ENCODE results near the gene C1orf167. TPM values are rescaled to one million over a fixed set of nuclear protein-coding genes. Genes with fewer than 3 reads are reported as not detected.

Gene C1orf167
- total and polyA plus RNA-seq, 2 of the 13 experiments (the other 11 are each of a cell fraction or from before 2014, with no cell fraction given) = not detected

- no peak for TF ChIP-seq HBP1 (CRISPR knock-in tag; IDR thresholded peaks at IDR 0.05; ENCODE audit: low read depth)
- no peak for TF ChIP-seq TCF7 (IDR thresholded peaks at IDR 0.05; ENCODE audit: low read depth)
- 0 out of 2 replicates have a peak, but pooled peaks have one; percentile 39 for TF ChIP-seq PAF1 (CRISPR knock-in tag; IDR thresholded peaks at IDR 0.05)
- peak in 1 of 2 experiments; percentile 53; a peak in 1 of 4 replicates for TF ChIP-seq ATF4 (CRISPR knock-in tag; IDR thresholded peaks at IDR 0.05)
- TF ChIP-seq ATAD3A (CRISPR knock-in tag; IDR thresholded peaks at IDR 0.05) = 0 out of 2 replicates have a peak, but pooled peaks have one; percentile 21
- TF ChIP-seq MNT (IDR thresholded peaks at IDR 0.05) = no peak
- TF ChIP-seq KDM2A (CRISPR knock-in tag; IDR thresholded peaks at IDR 0.05; ENCODE audit: borderline replicate concordance, low read depth) = peak; percentile 76; the same call in 1 of the 2 replicates
- TF ChIP-seq FOXO1 (CRISPR knock-in tag; IDR thresholded peaks at IDR 0.05) = 0 out of 2 replicates have a peak, but pooled peaks have one; percentile 29
- TF ChIP-seq RAD21 (CRISPR knock-in tag; IDR thresholded peaks at IDR 0.05) = peak; percentile 96
- no peak for TF ChIP-seq ZXDC (CRISPR knock-in tag; IDR thresholded peaks at IDR 0.05)
- peak; percentile 17; the same call in 1 of the 2 replicates for TF ChIP-seq RXRA (CRISPR knock-in tag; IDR thresholded peaks at IDR 0.05)
- TF ChIP-seq ZNF850 (CRISPR knock-in tag; conservative IDR thresholded peaks at IDR 0.05) = no peak
- TF ChIP-seq ZBTB38 (CRISPR knock-in tag; IDR thresholded peaks at IDR 0.05) = peak; percentile 87
- no peak for TF ChIP-seq ZNF512B (CRISPR knock-in tag; IDR thresholded peaks at IDR 0.05; ENCODE audit: borderline replicate concordance)
- peak; percentile 55; the same call in 1 of the 2 replicates for TF ChIP-seq ZNF225 (CRISPR knock-in tag; IDR thresholded peaks at IDR 0.05)
- peak; percentile 59; the same call in 1 of the 3 replicates for TF ChIP-seq MXI1 (IDR thresholded peaks at IDR 0.05; ENCODE audit: borderline replicate concordance, low read depth, low read length)
- peak; percentile 54; the same call in 1 of the 2 replicates for TF ChIP-seq ZFX (CRISPR knock-in tag; IDR thresholded peaks at IDR 0.05; ENCODE audit: low read depth)
These were observed 76.6 kb downstream of the C1orf167 start (continued) for GRCh38 chr1:11838349-11839272.

Data from HepG2 (cell line).